Measurements from ENCODE around the gene IGSF22. TPM values are rescaled to one million over a fixed set of nuclear protein-coding genes. Genes with fewer than 3 reads are reported as not detected.
A peak's percentile ranks its signal among the peaks of the same experiment; 100 is the strongest.
"Not testable (repeated sequence)": the region's sequence is repeated elsewhere in the genome, so short reads cannot be mapped to it uniquely, and the experiment has no call there.

IGSF22 gene
- polyA plus RNA-seq, 1 donor (not counting 4 experiments of a cell fraction or from before 2014, with no cell fraction given) = 0.01 TPM

GRCh38 chr11:18669219-18669596 lies 56.8 kb downstream of the IGSF22 start:
- FAIRE-seq = peak; percentile 17
- Histone ChIP-seq H3K27me3 (ENCODE audit: control insufficient read depth, extremely low read depth, insufficient read depth, low read length) (no peaks in the 10 kb centered on the region), H3K79me2 (ENCODE audit: control insufficient read depth, insufficient read depth, low read length) (no peaks in the 10 kb centered on the region), H3K9me1 (ENCODE audit: control insufficient read depth, extremely low read depth, insufficient read depth, low read length) (no peaks in the 10 kb centered on the region), H4K20me1 (ENCODE audit: control insufficient read depth, extremely low read depth, insufficient read depth, low read length) (no peaks in the 10 kb centered on the region), H2AFZ (ENCODE audit: control insufficient read depth, low read length) (no peak overlapping the region), H3K4me1 (ENCODE audit: control insufficient read depth, extremely low read depth, insufficient read depth, low read length) (peaks cover 23% of the 10 kb centered on the region), H3K36me3 (ENCODE audit: control insufficient read depth in 2 of 2, extremely low read depth in 1 of 2, insufficient read depth in 2 of 2, low read length in 2 of 2) (no peaks in the 10 kb centered on the region), H3K4me2 (ENCODE audit: control insufficient read depth, extremely low read depth, insufficient read depth, low read depth, low read length) (peak overlapping the region; percentile 58), H3K27ac (ENCODE audit: control insufficient read depth, insufficient read depth, low read length) (peak overlapping the region; percentile 31), H3K9ac (ENCODE audit: control insufficient read depth, extremely low read depth, insufficient read depth, low read length) (peak overlapping the region; percentile 30), H3K9me3 (ENCODE audit: control insufficient read depth, low read depth, low read length) (no peaks in the 10 kb centered on the region), H3K4me3 (ENCODE audit: control insufficient read depth in 2 of 3, extremely low read depth in 1 of 3, insufficient read depth in 2 of 3, low read depth in 1 of 3, low read length in 3 of 3) (no peak overlapping the region)
- dilution Hi-C loops (cut with MboI; ENCODE audit: extremely low pct_ligation_motif_present, low sequenced_read_pairs) = no loop called here
- TF ChIP-seq EZH2 (IDR thresholded peaks at IDR 0.05; ENCODE audit: low read length) (no peak), CTCF (optimal IDR thresholded peaks at IDR 0.05 in 1 of 3, IDR thresholded peaks at IDR 0.05 in 1 of 3, conservative IDR thresholded peaks at IDR 0.05 in 1 of 3; ENCODE audit: extremely low read depth in 1 of 3, insufficient read depth in 2 of 3, low read length in 3 of 3) (no peak)
- DNase-seq (ENCODE audit: low read depth, low spot score) = no peak

GRCh38 chr11:18668131-18668530 lies 57.9 kb downstream of the IGSF22 start:
- H3K9me1 ChIP-seq (ENCODE audit: control insufficient read depth, extremely low read depth, insufficient read depth, low read length) = no peaks in the 10 kb centered on the region
- H4K20me1 ChIP-seq (ENCODE audit: control insufficient read depth, extremely low read depth, insufficient read depth, low read length) = no peaks in the 10 kb centered on the region
- no peak for DNase-seq (ENCODE audit: low read depth, low spot score)
- H3K79me2 ChIP-seq (ENCODE audit: control insufficient read depth, insufficient read depth, low read length) = no peaks in the 10 kb centered on the region
- no peaks in the 10 kb centered on the region for H3K36me3 ChIP-seq (ENCODE audit: control insufficient read depth in 2 of 2, extremely low read depth in 1 of 2, insufficient read depth in 2 of 2, low read length in 2 of 2)
- peak overlapping the region; percentile 17 for H2AFZ ChIP-seq (ENCODE audit: control insufficient read depth, low read length)
- H3K9me3 ChIP-seq (ENCODE audit: control insufficient read depth, low read depth, low read length) = no peaks in the 10 kb centered on the region
- peak overlapping the region; percentile 15 for H3K27ac ChIP-seq (ENCODE audit: control insufficient read depth, insufficient read depth, low read length)
- H3K27me3 ChIP-seq (ENCODE audit: control insufficient read depth, extremely low read depth, insufficient read depth, low read length) = no peaks in the 10 kb centered on the region
- dilution Hi-C loops (cut with MboI; ENCODE audit: extremely low pct_ligation_motif_present, low sequenced_read_pairs) = no loop called here
- peaks cover 23% of the 10 kb centered on the region for H3K4me1 ChIP-seq (ENCODE audit: control insufficient read depth, extremely low read depth, insufficient read depth, low read length)
- H3K4me3 ChIP-seq (ENCODE audit: control insufficient read depth in 2 of 3, extremely low read depth in 1 of 3, insufficient read depth in 2 of 3, low read depth in 1 of 3, low read length in 3 of 3) = no peak overlapping the region
- TF ChIP-seq EZH2 (IDR thresholded peaks at IDR 0.05; ENCODE audit: low read length) (no peak), CTCF (optimal IDR thresholded peaks at IDR 0.05 in 1 of 3, IDR thresholded peaks at IDR 0.05 in 1 of 3, conservative IDR thresholded peaks at IDR 0.05 in 1 of 3; ENCODE audit: extremely low read depth in 1 of 3, insufficient read depth in 2 of 3, low read length in 3 of 3) (no peak)
- H3K4me2 ChIP-seq (ENCODE audit: control insufficient read depth, extremely low read depth, insufficient read depth, low read depth, low read length) = peak overlapping the region; percentile 58
- FAIRE-seq = no peak
- H3K9ac ChIP-seq (ENCODE audit: control insufficient read depth, extremely low read depth, insufficient read depth, low read length) = no peak overlapping the region

GRCh38 chr11:18665353-18665872 lies 60.6 kb downstream of the IGSF22 start:
- H3K4me3 ChIP-seq (ENCODE audit: control insufficient read depth in 2 of 3, extremely low read depth in 1 of 3, insufficient read depth in 2 of 3, low read depth in 1 of 3, low read length in 3 of 3); dilution Hi-C loops (cut with MboI; ENCODE audit: extremely low pct_ligation_motif_present, low sequenced_read_pairs); FAIRE-seq: not testable (repeated sequence)

More at GRCh38 chr11:18665353-18665872, 60.6 kb downstream of the IGSF22 start:
- not testable (repeated sequence) for H3K4me2 ChIP-seq (ENCODE audit: control insufficient read depth, extremely low read depth, insufficient read depth, low read depth, low read length); H3K27me3 ChIP-seq (ENCODE audit: control insufficient read depth, extremely low read depth, insufficient read depth, low read length); H3K79me2 ChIP-seq (ENCODE audit: control insufficient read depth, insufficient read depth, low read length); H3K36me3 ChIP-seq (ENCODE audit: control insufficient read depth in 2 of 2, extremely low read depth in 1 of 2, insufficient read depth in 2 of 2, low read length in 2 of 2); H3K27ac ChIP-seq (ENCODE audit: control insufficient read depth, insufficient read depth, low read length); H3K9me3 ChIP-seq (ENCODE audit: control insufficient read depth, low read depth, low read length); H4K20me1 ChIP-seq (ENCODE audit: control insufficient read depth, extremely low read depth, insufficient read depth, low read length); H3K9ac ChIP-seq (ENCODE audit: control insufficient read depth, extremely low read depth, insufficient read depth, low read length); H2AFZ ChIP-seq (ENCODE audit: control insufficient read depth, low read length); H3K9me1 ChIP-seq (ENCODE audit: control insufficient read depth, extremely low read depth, insufficient read depth, low read length); DNase-seq (ENCODE audit: low read depth, low spot score)
- peaks cover 20% of the 10 kb centered on the region for H3K4me1 ChIP-seq (ENCODE audit: control insufficient read depth, extremely low read depth, insufficient read depth, low read length)
